GM21360 (cell line): ENCODE measurements around the gene DPP10.
"Not testable (repeated sequence)": the region's sequence is repeated elsewhere in the genome, so short reads cannot be mapped to it uniquely, and the experiment has no call there.

ENCODE experiments used
- ATAC-seq: cut with Tn5 transposase; IDR thresholded peaks from one replicate; pipeline ENCODE4 v1.9.1; 2021; ENCODE audit warnings: mild to moderate bottlenecking, moderate library complexity; ENCODE audit not compliant: unreplicated experiment

DPP10 gene

GRCh38 chr2:114442510-114442909 is at the start of gene DPP10:
TSS of gene DPP10 (plus strand) at chr2:114442641.
- no peak for ATAC-seq

- ATAC-seq: no peak
Observed at GRCh38 chr2:114400890-114401289, 41.6 kb upstream of the DPP10 start.

- no peak for ATAC-seq
Observed at GRCh38 chr2:114405247-114406116, 37.0 kb upstream of the DPP10 start.

GRCh38 chr2:114406347-114406746 is 36.1 kb upstream of the DPP10 start:
- no peak for ATAC-seq

- ATAC-seq: not testable (repeated sequence)
Observed at GRCh38 chr2:114407353-114407752, 35.1 kb upstream of the DPP10 start.

GRCh38 chr2:114421781-114422180 is 20.7 kb upstream of the DPP10 start:
- no peak for ATAC-seq

GRCh38 chr2:114424699-114425098 is 17.7 kb upstream of the DPP10 start:
- ATAC-seq: no peak

- ATAC-seq: no peak
Observed at GRCh38 chr2:114426756-114427155, 15.7 kb upstream of the DPP10 start.

GRCh38 chr2:114436329-114436728 is 6.1 kb upstream of the DPP10 start:
- no peak for ATAC-seq

GRCh38 chr2:114446571-114446970 is 4.1 kb downstream of the DPP10 start:
- no peak for ATAC-seq

- no peak for ATAC-seq
Observed at GRCh38 chr2:114450639-114451038, 8.2 kb downstream of the DPP10 start.

- ATAC-seq: no peak
Observed at GRCh38 chr2:114456566-114456965, 14.1 kb downstream of the DPP10 start.

GRCh38 chr2:114457956-114458355 is 15.5 kb downstream of the DPP10 start:
- no peak for ATAC-seq

GRCh38 chr2:114461116-114461515 is 18.7 kb downstream of the DPP10 start:
- no peak for ATAC-seq

- no peak for ATAC-seq
Observed at GRCh38 chr2:114464961-114465706, 22.7 kb downstream of the DPP10 start.

- no peak for ATAC-seq
Observed at GRCh38 chr2:114468343-114468742, 25.9 kb downstream of the DPP10 start.

- no peak for ATAC-seq
Observed at GRCh38 chr2:114472246-114472645, 29.8 kb downstream of the DPP10 start.

- no peak for ATAC-seq
Observed at GRCh38 chr2:114472726-114473125, 30.3 kb downstream of the DPP10 start.

- no peak for ATAC-seq
Observed at GRCh38 chr2:114488841-114489530, 46.5 kb downstream of the DPP10 start.

- no peak for ATAC-seq
Observed at GRCh38 chr2:114495046-114495445, 52.6 kb downstream of the DPP10 start.

- ATAC-seq: no peak
Observed at GRCh38 chr2:114496959-114497358, 54.5 kb downstream of the DPP10 start.
